Glutamatergic neuron (in vitro differentiated cells): Measurements from ENCODE around the gene PTPN13. TPM values are rescaled to one million over a fixed set of nuclear protein-coding genes. Genes with fewer than 3 reads are reported as not detected.
"Not testable (repeated sequence)": the region's sequence is repeated elsewhere in the genome, so short reads cannot be mapped to it uniquely, and the experiment has no call there.

ENCODE experiments used
- DNase-seq: peaks from one replicate; pipeline ENCODE4 v3.0.0; 2022
- H3K27ac Mint-ChIP-seq: one replicate; pipeline ENCODE4 v1.8.0; 2020; ENCODE audit warnings: mild to moderate bottlenecking, mixed read lengths, inconsistent platforms; ENCODE audit not compliant: unreplicated experiment
- H3K27me3 Mint-ChIP-seq: one replicate; pipeline ENCODE4 v1.8.0; 2020; ENCODE audit warnings: mild to moderate bottlenecking, moderate library complexity, mixed read lengths, inconsistent platforms; ENCODE audit not compliant: unreplicated experiment
- H3K36me3 Mint-ChIP-seq: one replicate; pipeline ENCODE4 v1.8.0; 2020; ENCODE audit warnings: mild to moderate bottlenecking, mixed read lengths, inconsistent platforms; ENCODE audit not compliant: unreplicated experiment
- H3K4me1 Mint-ChIP-seq: one replicate; pipeline ENCODE4 v1.8.0; 2020; ENCODE audit warnings: mild to moderate bottlenecking, low read depth, mixed read lengths, inconsistent platforms; ENCODE audit not compliant: unreplicated experiment
- H3K4me3 Mint-ChIP-seq: one replicate; pipeline ENCODE4 v1.8.0; 2020; ENCODE audit warnings: mild to moderate bottlenecking, mixed read lengths, inconsistent platforms; ENCODE audit not compliant: unreplicated experiment
- H3K9me3 Mint-ChIP-seq: one replicate; pipeline ENCODE4 v1.8.0; 2020; ENCODE audit warnings: mild to moderate bottlenecking, moderate library complexity, mixed read lengths, inconsistent platforms; ENCODE audit not compliant: unreplicated experiment
- CTCF ChIP-seq: fragments of 200-600 bp; sonication (generic); IDR thresholded peaks from one replicate; pipeline ENCODE4 v1.5.0; 2021; ENCODE audit not compliant: partially characterized antibody, unreplicated experiment
- total RNA-seq: library from RNA; stranded (reverse); fragmentation: NEBNext Ultra II Directional; extraction: Animal tissue kit (Norgen Biotek cat#: 25700); gene quantifications from one replicate; pipeline ENCODE4 v1.2.1, GENCODE V29; 2021; ENCODE audit not compliant: unreplicated experiment

PTPN13 gene
- total RNA-seq, 1 donor from 2014 or later, result 44.1 TPM

- TF ChIP-seq CTCF, result peak; percentile 51
- Mint-ChIP-seq H3K9me3 (peaks cover 19% of the 10 kb centered on the region), H3K27ac (no peak overlapping the region), H3K4me3 (no peak overlapping the region), H3K27me3 (peaks cover 2% of the 10 kb centered on the region), H3K36me3 (peaks cover 52% of the 10 kb centered on the region), H3K4me1 (no peaks in the 10 kb centered on the region)
- peak; percentile 21 for DNase-seq
These were observed 59.2 kb downstream of the PTPN13 start for GRCh38 chr4:86653237-86653865.

- not testable (repeated sequence) for H3K27me3 Mint-ChIP-seq, H3K4me1 Mint-ChIP-seq, H3K27ac Mint-ChIP-seq, H3K4me3 Mint-ChIP-seq, DNase-seq
- Mint-ChIP-seq H3K36me3 (peaks cover 33% of the 10 kb centered on the region), H3K9me3 (peaks cover 18% of the 10 kb centered on the region)
These were observed 62.7 kb downstream of the PTPN13 start for GRCh38 chr4:86656781-86657180.

GRCh38 chr4:86657382-86657781 is 63.3 kb downstream of the PTPN13 start:
- no peak for TF ChIP-seq CTCF
- peaks cover 29% of the 10 kb centered on the region for H3K36me3 Mint-ChIP-seq

GRCh38 chr4:86657910-86658309 is 63.8 kb downstream of the PTPN13 start:
- no peak overlapping the region for H3K4me3 Mint-ChIP-seq
- H3K9me3 Mint-ChIP-seq, result peaks cover 15% of the 10 kb centered on the region
- TF ChIP-seq CTCF, result no peak
- DNase-seq, result no peak
- no peaks in the 10 kb centered on the region for H3K27me3 Mint-ChIP-seq
- no peak overlapping the region for H3K27ac Mint-ChIP-seq
- no peaks in the 10 kb centered on the region for H3K4me1 Mint-ChIP-seq
- H3K36me3 Mint-ChIP-seq, result peaks cover 23% of the 10 kb centered on the region

More at GRCh38 chr4:86657382-86657781, 63.3 kb downstream of the PTPN13 start:
- Mint-ChIP-seq H3K4me1 (no peaks in the 10 kb centered on the region), H3K27ac (no peak overlapping the region), H3K4me3 (no peak overlapping the region), H3K27me3 (no peaks in the 10 kb centered on the region), H3K9me3 (peaks cover 16% of the 10 kb centered on the region)
- no peak for DNase-seq

- TF ChIP-seq CTCF, result no peak
- no peak for DNase-seq
- Mint-ChIP-seq H3K4me1 (no peaks in the 10 kb centered on the region), H3K27ac (no peak overlapping the region), H3K27me3 (no peaks in the 10 kb centered on the region), H3K4me3 (no peak overlapping the region), H3K9me3 (peaks cover 13% of the 10 kb centered on the region), H3K36me3 (peaks cover 20% of the 10 kb centered on the region)
These were observed 66.3 kb downstream of the PTPN13 start for GRCh38 chr4:86660401-86660800.
